H9 (cell line): ENCODE measurements around the gene SNRPD1. TPM values are rescaled to one million over a fixed set of nuclear protein-coding genes. Genes with fewer than 3 reads are reported as not detected.
"Not testable (repeated sequence)": the region's sequence is repeated elsewhere in the genome, so short reads cannot be mapped to it uniquely, and the experiment has no call there.

Experiments used
- DNase-seq: peaks from one replicate; pipeline ENCODE4 v3.0.0-alpha.2; 2017
- H2AFZ ChIP-seq: one replicate; pipeline ENCODE4 v1.6.1; 2013; ENCODE audit warnings: mild to moderate bottlenecking, low read length, control low read depth, moderate library complexity
- H2AK5ac ChIP-seq: 2 replicates; pipeline ENCODE4 v1.6.1; 2013; ENCODE audit warnings: low read length, control low read depth, mixed read lengths; ENCODE audit not compliant: insufficient read length
- H2BK120ac ChIP-seq: one replicate; pipeline ENCODE4 v1.6.1; 2013; ENCODE audit warnings: low read depth, mild to moderate bottlenecking, low read length, control low read depth, inconsistent platforms; ENCODE audit not compliant: poor library complexity, severe bottlenecking
- H2BK12ac ChIP-seq: 2 replicates; pipeline ENCODE4 v1.6.1; 2013; ENCODE audit warnings: low read length, control low read depth, mixed read lengths, low read depth; ENCODE audit not compliant: insufficient read length
- H2BK15ac ChIP-seq: 2 replicates; pipeline ENCODE4 v1.6.1; 2013; ENCODE audit warnings: low read depth, low read length, control low read depth
- H2BK20ac ChIP-seq: one replicate; pipeline ENCODE4 v1.6.1; 2013; ENCODE audit warnings: low read depth, mild to moderate bottlenecking, low read length, control low read depth, inconsistent platforms; ENCODE audit not compliant: poor library complexity, severe bottlenecking
- H2BK5ac ChIP-seq: 2 replicates; pipeline ENCODE4 v1.6.1; 2013; ENCODE audit warnings: low read length, control low read depth, mixed read lengths; ENCODE audit not compliant: insufficient read length
- H3K14ac ChIP-seq: 2 replicates; pipeline ENCODE4 v1.6.1; 2013; ENCODE audit warnings: low read length, control low read depth; ENCODE audit not compliant: insufficient read depth
- H3K18ac ChIP-seq: 2 replicates; pipeline ENCODE4 v1.6.1; 2013; ENCODE audit warnings: low read depth, mild to moderate bottlenecking, mixed read lengths, low read length, control low read depth; ENCODE audit not compliant: insufficient read length
- H3K23ac ChIP-seq: 2 replicates; pipeline ENCODE4 v1.6.1; 2013; ENCODE audit warnings: low read length, control low read depth, mixed read lengths, low read depth; ENCODE audit not compliant: insufficient read length
- H3K23me2 ChIP-seq: 2 replicates; pipeline ENCODE4 v1.6.1; 2013; ENCODE audit warnings: low read depth, mild to moderate bottlenecking, mixed read lengths, low read length, control low read depth; ENCODE audit not compliant: insufficient read length, poor library complexity, severe bottlenecking
- H3K27ac ChIP-seq: 2 replicates; pipeline ENCODE4 v1.5.1; 2013; ENCODE audit warnings: low read length, control low read depth, mixed read lengths, low read depth; ENCODE audit not compliant: insufficient read length
- H3K27me3 ChIP-seq: 2 replicates; pipeline ENCODE4 v1.6.1; 2013; ENCODE audit warnings: low read length, control low read depth, inconsistent platforms; ENCODE audit not compliant: insufficient read depth
- H3K4ac ChIP-seq: 2 replicates; pipeline ENCODE4 v1.6.1; 2013; ENCODE audit warnings: low read depth, mild to moderate bottlenecking, control low read depth, inconsistent platforms, low read length, moderate library complexity
- H3K4me1 ChIP-seq: 2 replicates; pipeline ENCODE4 v1.6.1; 2013; ENCODE audit warnings: low read length, control low read depth, inconsistent platforms; ENCODE audit not compliant: insufficient read depth
- H3K4me2 ChIP-seq: 2 replicates; pipeline ENCODE4 v1.6.1; 2013; ENCODE audit warnings: low read length, control low read depth, mixed read lengths; ENCODE audit not compliant: insufficient read length, insufficient read depth
- H3K56ac ChIP-seq: 2 replicates; pipeline ENCODE4 v1.6.1; 2013; ENCODE audit warnings: low read depth, mild to moderate bottlenecking, mixed read lengths, low read length, control low read depth; ENCODE audit not compliant: insufficient read length
- H3K79me1 ChIP-seq: 2 replicates; pipeline ENCODE4 v1.6.1; 2013; ENCODE audit warnings: low read depth, mild to moderate bottlenecking, moderate library complexity, low read length, control low read depth, inconsistent platforms; ENCODE audit not compliant: insufficient read depth, poor library complexity, severe bottlenecking
- H3K79me2 ChIP-seq: 2 replicates; pipeline ENCODE4 v1.6.1; 2013; ENCODE audit warnings: low read length, control low read depth, inconsistent platforms; ENCODE audit not compliant: insufficient read depth
- H3K9ac ChIP-seq: 2 replicates; pipeline ENCODE4 v1.6.1; 2013; ENCODE audit warnings: low read length, control low read depth, mixed read lengths; ENCODE audit not compliant: insufficient read length; ENCODE audit errors: extremely low read depth
- H3K9me3 ChIP-seq: one replicate; pipeline ENCODE4 v1.6.1; 2013; ENCODE audit warnings: low read depth, low read length, inconsistent platforms; ENCODE audit not compliant: control insufficient read depth
- H3T11ph ChIP-seq: one replicate; pipeline ENCODE4 v1.6.1; 2013; ENCODE audit warnings: mild to moderate bottlenecking, low read length, control low read depth, inconsistent platforms
- H4K20me1 ChIP-seq: one replicate; pipeline ENCODE4 v1.6.1; 2013; ENCODE audit not compliant: control insufficient read depth, insufficient read length, insufficient read depth
- H4K5ac ChIP-seq: 2 replicates; pipeline ENCODE4 v1.6.1; 2013; ENCODE audit warnings: low read depth, mild to moderate bottlenecking, mixed read lengths, low read length, control low read depth; ENCODE audit not compliant: insufficient read length
- H4K8ac ChIP-seq: replicated peaks from 2 replicates; pipeline ENCODE4 v1.6.1; 2013; ENCODE audit warnings: low read length, control low read depth, mixed read lengths, low read depth; ENCODE audit not compliant: insufficient read length
- H4K91ac ChIP-seq: 2 replicates; pipeline ENCODE4 v1.6.1; 2013; ENCODE audit warnings: low read depth, mild to moderate bottlenecking, moderate library complexity, mixed read lengths, low read length, control low read depth; ENCODE audit not compliant: insufficient read length
- H3K27ac Mint-ChIP-seq, 3 experiments: 2 replicates in 2 of 3; 3 replicates in 1 of 3; pipeline ENCODE4 v1.8.0; 2020 to 2021; ENCODE audit warnings: mixed read lengths in 3 of 3, mild to moderate bottlenecking in 1 of 3, moderate library complexity in 1 of 3
- H3K27me3 Mint-ChIP-seq: 2 replicates; pipeline ENCODE4 v1.8.0; 2021; ENCODE audit warnings: low read depth, mild to moderate bottlenecking, moderate library complexity, mixed read lengths
- H3K36me3 Mint-ChIP-seq, 3 experiments: 2 replicates in 2 of 3; 3 replicates in 1 of 3; pipeline ENCODE4 v1.8.0; 2020 to 2021; ENCODE audit warnings: low read depth in 3 of 3, mixed read lengths in 3 of 3; ENCODE audit not compliant: insufficient read depth in 1 of 3
- H3K4me1 Mint-ChIP-seq, 2 experiments: 2 replicates each; pipeline ENCODE4 v1.8.0; 2020; ENCODE audit warnings: mixed read lengths in 2 of 2
- H3K4me3 Mint-ChIP-seq, 2 experiments: 2 replicates in 1 of 2; 3 replicates in 1 of 2; pipeline ENCODE4 v1.8.0; 2020 to 2021; ENCODE audit warnings: mild to moderate bottlenecking in 2 of 2, mixed read lengths in 2 of 2, moderate library complexity in 1 of 2
- H3K9me3 Mint-ChIP-seq, 2 experiments: 2 replicates in 1 of 2; 3 replicates in 1 of 2; pipeline ENCODE4 v1.8.0; 2020; ENCODE audit warnings: mild to moderate bottlenecking in 2 of 2, mixed read lengths in 2 of 2, moderate library complexity in 1 of 2
- WGBS: extraction: QIAGEN DNeasy Blood & Tissue Kit; methylation state at CpG from one replicate; pipeline ENCODE4 v1.1.7; 2013; ENCODE audit warnings: missing lambda C conversion rate, low lambda C conversion rate, mixed read lengths; ENCODE audit not compliant: insufficient read length; ENCODE audit errors: extremely low coverage; 5-methylcytosine and 5-hydroxymethylcytosine counted together
- total RNA-seq: library from RNA; stranded (reverse); gene quantifications from 2 replicates; pipeline ENCODE4 v1.2.1, GENCODE V29; 2021
- TF ChIP-seq, protein P1 (sequence below): fragments of 200-600 bp; sonication (generic); conservative IDR thresholded peaks from 3 replicates; pipeline ENCODE4 v1.8.0; 2021; ENCODE audit warnings: antibody characterized with exemption, mild to moderate bottlenecking

Gene SNRPD1
- total RNA-seq, 1 experiment from 2014 or later, result 178 TPM

DNA sequence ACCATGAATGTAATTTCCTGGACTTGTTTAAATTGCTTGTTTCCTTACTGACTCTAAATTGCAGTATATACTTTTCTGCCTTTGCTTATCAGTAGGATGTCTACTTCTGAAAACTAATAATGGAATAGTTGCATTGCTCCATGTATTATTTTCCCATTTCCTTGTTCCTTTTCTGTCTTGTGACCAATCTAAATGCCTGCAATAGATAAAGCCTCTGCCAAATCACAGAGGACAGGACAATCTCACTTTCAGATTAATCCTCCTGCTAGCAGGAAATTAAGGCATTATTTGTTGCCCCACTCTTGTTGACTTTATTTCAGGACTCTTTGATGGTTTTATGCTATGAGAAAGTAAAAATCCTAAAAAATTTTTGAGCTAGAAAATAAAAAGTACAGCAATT, 6.9 kb upstream of the SNRPD1 start:
- H2AK5ac ChIP-seq, result no peak overlapping the region
- TF ChIP-seq, protein P1, sequence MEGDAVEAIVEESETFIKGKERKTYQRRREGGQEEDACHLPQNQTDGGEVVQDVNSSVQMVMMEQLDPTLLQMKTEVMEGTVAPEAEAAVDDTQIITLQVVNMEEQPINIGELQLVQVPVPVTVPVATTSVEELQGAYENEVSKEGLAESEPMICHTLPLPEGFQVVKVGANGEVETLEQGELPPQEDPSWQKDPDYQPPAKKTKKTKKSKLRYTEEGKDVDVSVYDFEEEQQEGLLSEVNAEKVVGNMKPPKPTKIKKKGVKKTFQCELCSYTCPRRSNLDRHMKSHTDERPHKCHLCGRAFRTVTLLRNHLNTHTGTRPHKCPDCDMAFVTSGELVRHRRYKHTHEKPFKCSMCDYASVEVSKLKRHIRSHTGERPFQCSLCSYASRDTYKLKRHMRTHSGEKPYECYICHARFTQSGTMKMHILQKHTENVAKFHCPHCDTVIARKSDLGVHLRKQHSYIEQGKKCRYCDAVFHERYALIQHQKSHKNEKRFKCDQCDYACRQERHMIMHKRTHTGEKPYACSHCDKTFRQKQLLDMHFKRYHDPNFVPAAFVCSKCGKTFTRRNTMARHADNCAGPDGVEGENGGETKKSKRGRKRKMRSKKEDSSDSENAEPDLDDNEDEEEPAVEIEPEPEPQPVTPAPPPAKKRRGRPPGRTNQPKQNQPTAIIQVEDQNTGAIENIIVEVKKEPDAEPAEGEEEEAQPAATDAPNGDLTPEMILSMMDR, result no peak
- no peak overlapping the region for H3K56ac ChIP-seq
- no peak overlapping the region for H3K4me2 ChIP-seq
- H3K4me1 ChIP-seq, result no peaks in the 10 kb centered on the region
- no peak overlapping the region for H3K4ac ChIP-seq
- H3T11ph ChIP-seq, result no peak overlapping the region
- H3K23ac ChIP-seq, result no peak overlapping the region
- H3K9me3 ChIP-seq, result no peaks in the 10 kb centered on the region
- H4K5ac ChIP-seq, result no peak overlapping the region
- H3K79me2 ChIP-seq, result no peaks in the 10 kb centered on the region
- DNase-seq, result no peak
- no peak overlapping the region for H3K14ac ChIP-seq
- H3K27ac ChIP-seq, result no peak overlapping the region
- H3K79me1 ChIP-seq, result no peaks in the 10 kb centered on the region
- H4K20me1 ChIP-seq, result peaks cover 3% of the 10 kb centered on the region
- no peak overlapping the region for H2BK5ac ChIP-seq
- no peak overlapping the region for H3K9ac ChIP-seq
- H4K8ac ChIP-seq, result no peak overlapping the region
- no peak overlapping the region for H2BK120ac ChIP-seq
- H3K23me2 ChIP-seq, result no peaks in the 10 kb centered on the region
- no peak overlapping the region for H4K91ac ChIP-seq
- no peak overlapping the region for H2AFZ ChIP-seq
- Mint-ChIP-seq H3K36me3 (no peaks in the 10 kb centered on the region), H3K4me3 (no peak overlapping the region), H3K27me3 (no peaks in the 10 kb centered on the region; the same call in 1 of the 2 replicates), H3K9me3 (peaks cover 0 to 2% of the 10 kb centered on the region in 2 experiments; a peak in 1 of 5 replicates), H3K4me1 (0 out of 4 replicates have a peak, but pooled peaks cover 0 to 6% of the 10 kb centered on the region in 2 experiments), H3K27ac (no peak overlapping the region)
- no peak overlapping the region for H2BK20ac ChIP-seq
- H3K18ac ChIP-seq, result no peak overlapping the region
- no peak overlapping the region for H2BK15ac ChIP-seq
- no peaks in the 10 kb centered on the region for H3K27me3 ChIP-seq
- no peak overlapping the region for H2BK12ac ChIP-seq

DNA sequence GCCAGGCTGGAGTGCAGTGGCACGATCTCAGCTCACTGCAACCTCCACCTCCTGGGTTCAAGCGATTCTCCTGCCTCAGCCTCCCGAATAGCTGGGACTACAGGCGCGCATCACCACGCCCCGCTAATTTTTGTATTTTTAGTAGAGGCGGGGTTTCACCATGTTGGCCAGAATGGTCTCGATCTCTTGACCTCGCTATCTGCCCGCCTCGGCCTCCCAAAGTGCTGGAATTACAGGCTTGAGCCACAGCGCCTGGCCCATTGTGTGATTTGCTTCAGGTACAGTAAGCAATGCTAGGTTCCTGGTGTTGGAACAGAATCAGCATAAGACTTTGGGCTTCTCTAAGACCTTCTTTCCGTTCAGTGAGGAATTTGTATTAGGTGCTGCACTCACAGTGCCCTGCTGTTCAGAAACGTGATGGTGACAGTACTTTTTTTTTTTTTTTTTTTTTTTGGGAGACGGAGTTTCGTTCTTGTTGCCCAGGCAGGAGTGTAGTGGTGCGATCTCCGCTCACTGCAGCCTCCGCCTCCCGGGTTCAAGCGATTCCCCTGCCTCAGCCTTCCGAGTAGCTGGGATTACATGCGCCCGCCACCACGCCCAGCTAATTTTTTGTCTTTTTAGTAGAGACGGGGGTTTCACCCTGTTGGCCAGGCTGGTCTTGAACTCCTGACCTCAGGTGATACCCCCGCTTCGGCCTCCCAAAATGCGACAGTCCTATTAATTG, 551 bp upstream of the SNRPD1 start:
- H3K14ac ChIP-seq, result peak overlapping the region; percentile 35; the same call in 1 of the 2 replicates
- H3K9ac ChIP-seq, H2AK5ac ChIP-seq: not testable (repeated sequence)

More for the DNA sequence above, 551 bp upstream of the SNRPD1 start:
- H3K9me3 Mint-ChIP-seq, H3K4me2 ChIP-seq, H4K5ac ChIP-seq, H2BK20ac ChIP-seq, H3K27me3 ChIP-seq, H2BK12ac ChIP-seq, H3K4ac ChIP-seq, H2BK5ac ChIP-seq, H3K23ac ChIP-seq, H4K91ac ChIP-seq, H3K4me1 ChIP-seq, H3K9me3 ChIP-seq, H3K27ac ChIP-seq, H3T11ph ChIP-seq, H3K23me2 ChIP-seq, H2BK120ac ChIP-seq, H3K56ac ChIP-seq, DNase-seq, H2BK15ac ChIP-seq, H4K8ac ChIP-seq, H3K27me3 Mint-ChIP-seq, H2AFZ ChIP-seq, H4K20me1 ChIP-seq, H3K79me1 ChIP-seq: not testable (repeated sequence)
- Histone ChIP-seq H3K18ac (peak overlapping the region; percentile 63), H3K79me2 (peaks cover 37% of the 10 kb centered on the region; the same call in 1 of the 2 replicates)
- peak overlapping the region; percentile 93 to 98 for H3K4me3 Mint-ChIP-seq
- peaks cover 16 to 25% of the 10 kb centered on the region in 2 experiments for H3K4me1 Mint-ChIP-seq
- H3K27ac Mint-ChIP-seq, result peak overlapping the region; percentile 99
- no CpG with 5 or more reads among the region's 30 CpGs for WGBS
- H3K36me3 Mint-ChIP-seq, result peaks cover 20 to 29% (median 24%) of the 10 kb centered on the region in 3 experiments
